NCI-H1694 treated with DMSO at 0.1 percent for 48 hours (cell line): Measurements from ENCODE around the gene BUD31.
A peak's percentile ranks its signal among the peaks of the same experiment; 100 is the strongest.

Experiments
- DNase-seq: peaks from one replicate; lab custom pipeline; 2025; lab: John Stamatoyannopoulos, UW

The BUD31 gene

DNA sequence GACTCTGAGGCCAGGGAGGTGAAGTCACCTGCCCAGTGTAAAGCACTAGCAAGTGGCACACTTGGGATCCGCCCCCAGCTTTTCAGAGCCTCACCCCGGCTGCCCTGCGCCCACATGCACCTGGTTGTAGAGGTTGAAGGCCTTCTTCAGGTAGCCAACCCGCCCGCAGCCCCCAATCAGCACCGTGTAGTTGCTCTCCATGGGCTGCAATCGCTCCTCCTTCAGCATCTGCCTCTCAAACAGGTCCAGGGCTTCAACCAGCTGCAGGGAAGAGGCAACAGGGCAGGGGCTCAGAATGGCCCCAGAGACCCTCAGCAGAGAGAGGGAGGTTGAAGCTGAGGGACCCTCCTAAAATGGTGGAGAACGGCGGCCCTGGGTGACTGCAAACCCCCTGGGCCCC lies 24.4 kb downstream of the BUD31 start:
- no peak for DNase-seq

DNA sequence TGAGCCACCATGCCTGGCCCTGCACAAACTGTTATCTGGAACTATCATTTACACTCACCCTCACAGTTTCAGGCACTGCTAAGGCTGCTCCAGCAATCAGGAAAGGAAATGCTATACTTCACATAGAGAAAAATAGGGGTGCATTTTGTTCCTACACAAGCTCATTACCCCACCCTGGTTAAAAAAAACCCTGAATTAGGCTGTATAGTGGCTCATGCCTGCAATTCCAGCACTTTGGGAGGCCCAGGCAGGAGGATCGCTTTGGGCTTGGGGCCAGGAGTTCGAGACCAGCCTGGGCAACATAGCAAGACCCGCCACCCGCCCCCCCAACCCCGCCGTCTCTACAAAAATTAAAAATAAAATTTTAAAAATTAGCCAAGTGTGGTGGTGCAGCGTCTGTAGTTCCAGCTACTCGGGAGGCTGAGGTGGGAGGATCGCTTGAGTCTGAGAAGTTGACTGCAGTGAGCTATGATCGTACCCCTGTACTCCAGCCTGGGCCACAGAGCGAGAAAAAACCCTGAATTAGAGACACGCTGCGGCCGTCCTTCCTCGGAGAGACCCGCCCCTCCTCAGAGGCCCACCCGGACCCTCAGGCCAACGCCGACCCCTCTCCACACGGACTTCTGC lies 29.3 kb downstream of the BUD31 start:
- DNase-seq = no peak

DNA sequence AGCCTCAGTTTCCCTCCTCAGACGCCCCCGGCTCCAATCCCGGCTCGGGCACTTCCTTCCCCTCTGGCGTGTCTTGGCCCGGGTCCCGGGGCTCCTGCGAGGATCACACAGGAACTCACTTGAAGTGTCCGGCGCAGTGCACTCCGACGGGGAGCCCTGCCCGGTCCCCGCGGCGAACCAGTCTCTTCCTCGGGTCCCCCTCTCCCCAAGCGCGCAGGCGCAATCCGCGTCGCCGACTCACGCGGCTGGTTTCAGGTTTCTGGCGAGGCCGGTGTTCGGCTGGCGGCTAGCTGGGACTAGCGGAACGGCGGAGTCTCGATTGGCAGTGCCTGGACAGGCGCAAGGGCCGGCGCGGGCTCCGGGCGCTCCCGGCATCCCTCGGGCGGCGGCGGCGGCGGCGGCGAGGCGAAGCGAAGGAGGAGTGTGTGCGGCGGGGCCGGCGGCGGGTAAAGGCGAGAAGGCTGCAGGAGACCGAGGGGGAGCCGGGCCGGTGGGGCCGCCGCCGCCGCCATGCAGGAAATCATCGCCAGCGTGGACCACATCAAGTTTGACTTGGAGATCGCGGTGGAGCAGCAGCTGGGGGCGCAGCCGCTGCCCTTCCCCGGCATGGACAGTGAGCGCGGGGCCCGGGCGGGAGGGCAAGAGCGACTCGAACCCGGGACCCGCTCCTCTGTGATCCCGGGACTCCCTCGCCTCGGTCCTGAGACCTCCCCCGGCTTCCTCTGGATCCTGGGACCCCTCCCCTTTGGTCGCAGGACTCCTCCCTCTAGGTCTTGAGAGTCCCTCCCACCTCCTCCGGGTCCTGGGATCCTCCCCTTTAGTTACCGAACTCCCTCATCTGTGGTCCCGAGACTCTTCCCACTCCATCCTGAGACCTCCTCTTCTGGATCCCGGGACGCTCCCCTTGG lies 30.1 kb downstream of the BUD31 start, which contains the start of the genes CPSF4 and PTCD1:
CPSF4 (plus strand) TSS at position 371 of the 908 bp plus-strand sequence; CDS start at position 511, 140 bp downstream.
PTCD1 (minus strand) TSS at position 226 of the 908 bp plus-strand sequence. CDS start 3,556 bp downstream, outside the sequence.
- peak; percentile 83 for DNase-seq

GRCh38 chr7:99440195-99440594 lies 31.4 kb downstream of the BUD31 start:
- DNase-seq = no peak

DNA sequence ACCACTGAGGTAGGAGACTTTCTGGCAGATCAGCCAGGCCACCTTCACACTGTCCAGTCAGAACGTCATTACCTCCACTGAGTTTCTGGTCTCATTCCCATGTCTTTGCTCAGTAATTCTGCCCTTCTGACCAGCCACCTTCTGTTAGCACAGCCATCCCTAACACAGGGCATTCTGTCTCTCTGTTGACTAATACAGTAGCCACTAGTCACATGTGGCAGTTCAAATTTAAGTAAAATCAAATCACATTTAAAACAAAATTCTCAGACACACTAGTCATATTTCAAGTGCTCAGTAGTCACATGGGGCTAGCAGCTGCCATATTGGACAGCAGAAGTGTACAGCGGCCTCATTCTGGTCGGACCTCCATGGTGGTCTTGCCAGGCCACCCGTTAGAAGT lies 37.3 kb downstream of the BUD31 start:
- no peak for DNase-seq

GRCh38 chr7:99447943-99448342 lies 39.2 kb downstream of the BUD31 start:
- DNase-seq = peak; percentile 7

DNA sequence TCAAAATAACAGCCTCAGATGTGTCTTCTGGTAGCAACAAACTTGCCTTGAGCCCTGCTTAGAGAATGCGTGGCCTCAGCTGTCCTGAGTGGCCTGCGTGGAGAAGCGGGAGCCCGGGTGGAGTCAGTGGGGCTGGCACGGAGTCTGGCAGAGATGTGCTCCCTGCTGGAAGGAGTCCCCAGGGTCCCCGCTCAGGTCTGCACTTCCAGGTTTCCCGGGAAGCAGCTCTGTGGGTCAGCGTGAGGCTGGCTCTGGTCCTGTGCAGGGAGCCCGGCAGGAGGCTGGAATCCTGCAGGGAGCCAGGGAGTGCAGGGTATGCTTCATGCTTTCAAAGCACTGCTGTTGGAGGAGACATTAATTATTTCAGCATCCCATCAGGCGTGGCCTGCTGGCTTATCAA lies 40.1 kb downstream of the BUD31 start:
- no peak for DNase-seq

GRCh38 chr7:99449326-99449725 lies 40.6 kb downstream of the BUD31 start:
- DNase-seq = peak; percentile 26

- DNase-seq = no peak
These were observed 43.2 kb downstream of the BUD31 start for GRCh38 chr7:99451936-99452335.

DNA sequence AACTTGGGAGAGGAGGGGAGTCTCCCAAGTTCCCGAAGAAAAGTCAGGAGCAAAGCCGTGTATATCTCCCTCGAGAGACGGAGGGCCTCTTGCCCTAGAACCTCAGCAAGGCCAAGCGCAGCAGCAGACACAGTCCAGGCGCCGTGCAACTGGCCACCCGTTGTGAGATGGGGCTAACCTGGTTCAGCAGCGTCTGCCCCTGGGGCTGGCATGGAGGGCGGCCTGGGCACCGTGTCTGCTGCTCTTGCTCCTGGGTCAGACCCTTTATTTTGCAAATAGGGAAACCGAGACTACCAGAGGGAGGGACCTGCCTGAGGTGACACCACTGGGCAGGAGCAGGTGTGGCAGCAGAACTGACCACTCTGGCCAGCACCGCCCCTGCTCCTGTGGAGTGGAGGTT lies 43.8 kb downstream of the BUD31 start:
- DNase-seq = no peak

- DNase-seq = no peak
These were observed 44.3 kb downstream of the BUD31 start for GRCh38 chr7:99453105-99453504.

DNA sequence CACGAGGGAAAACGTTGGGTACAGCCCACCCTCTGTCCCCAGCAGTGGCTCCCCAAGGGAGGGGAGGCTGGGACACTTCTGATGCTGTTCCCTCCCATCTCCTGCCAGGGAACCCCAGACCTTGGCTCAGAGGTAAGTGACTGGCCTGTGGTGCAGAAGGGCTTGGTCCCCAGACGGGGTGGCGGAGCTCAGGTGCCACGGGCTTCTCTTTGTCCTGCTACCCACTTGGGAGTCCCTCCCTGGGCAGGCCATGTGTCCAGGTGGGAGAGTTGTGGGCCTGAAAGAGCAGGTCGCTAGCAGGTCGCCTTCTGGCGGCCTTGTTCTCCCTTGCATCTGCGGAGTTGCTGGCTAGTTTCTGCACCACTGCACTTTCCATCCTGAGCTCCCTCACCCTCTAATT lies 47.1 kb downstream of the BUD31 start:
- DNase-seq = no peak

- no peak for DNase-seq
These were observed 47.5 kb downstream of the BUD31 start for GRCh38 chr7:99456288-99456687.

DNA sequence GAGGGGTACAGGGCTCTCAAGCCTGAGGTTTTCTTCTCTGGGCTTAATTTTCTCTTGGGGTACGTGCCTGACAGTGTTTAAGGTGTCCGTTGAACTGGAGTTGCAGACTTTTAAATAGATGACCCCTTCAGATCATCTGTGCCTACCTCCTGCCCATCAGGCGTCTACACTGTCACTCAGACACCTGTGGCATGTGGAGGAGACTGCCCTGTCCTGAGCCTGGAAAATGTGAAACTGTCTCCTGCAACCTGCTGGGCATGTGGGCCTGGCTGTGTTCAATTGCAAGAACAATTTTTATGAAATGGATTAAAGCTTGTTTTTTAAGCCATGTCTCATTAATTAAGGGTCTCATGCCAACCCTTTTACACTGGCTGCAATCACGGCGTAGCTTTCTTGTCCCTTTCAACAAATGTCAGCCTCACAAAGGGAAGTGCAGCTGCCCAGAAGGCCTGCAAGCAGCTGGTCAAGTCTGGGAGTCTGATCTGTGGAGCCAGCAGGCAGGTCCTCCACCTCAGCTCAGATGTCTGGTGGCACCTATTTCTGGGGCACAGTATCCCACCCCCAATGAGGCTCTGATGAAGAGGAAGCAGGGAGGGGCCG lies 48.4 kb downstream of the BUD31 start:
- DNase-seq = no peak

GRCh38 chr7:99457650-99458493 lies 49.1 kb downstream of the BUD31 start:
- no peak for DNase-seq

- DNase-seq = peak; percentile 12
These were observed 50.3 kb downstream of the BUD31 start for GRCh38 chr7:99459087-99459486.

GRCh38 chr7:99460651-99461050 lies 51.9 kb downstream of the BUD31 start:
- no peak for DNase-seq

DNA sequence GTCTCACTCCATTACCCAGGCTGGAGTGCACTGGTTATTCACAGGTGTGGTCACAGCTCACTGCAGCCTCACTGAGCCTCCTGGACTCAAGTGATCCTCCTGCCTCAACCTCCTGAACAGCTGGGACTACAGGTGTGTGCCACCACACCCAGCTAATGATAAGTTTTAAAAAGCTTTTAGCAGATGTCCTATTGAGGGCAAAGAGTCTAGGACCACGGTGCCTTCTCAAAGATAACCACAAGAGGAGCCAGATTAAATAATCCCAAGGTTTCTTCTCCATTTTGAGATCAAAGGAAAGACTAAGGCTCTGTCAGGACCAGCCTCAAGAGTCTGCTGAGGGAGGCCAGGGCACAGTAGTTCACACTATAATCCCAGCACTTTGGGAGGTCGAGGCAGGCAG lies 52.5 kb downstream of the BUD31 start:
- DNase-seq = no peak

GRCh38 chr7:99465421-99465768 lies 56.6 kb downstream of the BUD31 start:
- DNase-seq = no peak

DNA sequence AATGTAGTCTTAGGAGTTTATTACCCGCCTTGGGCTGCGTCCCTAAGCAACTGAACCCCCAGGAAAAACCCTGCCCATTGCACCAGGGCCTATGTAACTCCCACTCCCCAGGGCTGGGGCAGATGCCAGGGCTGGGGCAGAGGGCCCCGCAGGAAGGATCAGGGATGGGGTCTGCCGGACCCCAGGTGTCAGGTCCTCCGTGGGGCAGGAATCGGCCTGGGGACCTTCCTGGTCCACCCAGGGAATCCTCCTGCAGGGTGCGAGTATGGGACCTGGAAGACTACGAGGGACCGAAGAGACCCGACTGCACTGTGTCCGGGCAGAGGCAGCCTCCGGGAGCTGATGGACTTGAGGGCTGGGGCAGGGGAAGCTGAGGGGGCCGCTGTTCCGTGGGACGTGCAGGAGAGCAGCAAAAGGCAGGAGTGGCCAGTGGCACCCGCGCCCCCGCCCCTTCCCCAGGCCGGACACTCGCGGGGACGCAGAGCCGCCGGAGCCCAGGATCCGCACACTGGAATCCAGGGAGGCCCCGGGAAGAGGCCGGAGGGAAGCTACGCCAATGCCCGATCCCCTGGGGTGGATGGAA lies 59.7 kb downstream of the BUD31 start:
- DNase-seq = no peak
